Spleen (tissue), 11 donors: ENCODE data around the gene EXT2. TPM values are rescaled to one million over a fixed set of nuclear protein-coding genes. Genes with fewer than 3 reads are reported as not detected.

Experiments
- DNase-seq: peaks from one replicate; pipeline ENCODE4 v3.0.0-alpha.2; 2020
- H3K27ac ChIP-seq, 8 donors: fragments of 200-600 bp; sonication (generic) in 7 of 8; 1 replicate in 4 of 8; 2 replicates in 4 of 8; pipeline versions ENCODE4 v1.5.0 to v1.8.0; 2016 to 2021; ENCODE audit warnings: inconsistent platforms in 4 of 8, mild to moderate bottlenecking in 4 of 8, moderate library complexity in 1 of 8
- H3K27me3 ChIP-seq, 7 donors: fragments of 200-600 bp; sonication (generic) in 6 of 7; replicated peaks in 1 of 7; 1 replicate in 4 of 7; 2 replicates in 3 of 7; pipeline versions ENCODE4 v1.5.0 to v1.8.0; 2016 to 2021; ENCODE audit warnings: inconsistent platforms in 3 of 7, mild to moderate bottlenecking in 1 of 7
- H3K36me3 ChIP-seq, 6 donors: fragments of 200-600 bp; sonication (generic) in 5 of 6; 1 replicate in 4 of 6; 2 replicates in 2 of 6; pipeline versions ENCODE4 v1.5.0 to v1.8.0; 2016 to 2021; ENCODE audit warnings: inconsistent platforms in 2 of 6
- H3K4me1 ChIP-seq, 6 donors: fragments of 200-600 bp; sonication (generic) in 5 of 6; 1 replicate in 3 of 6; 2 replicates in 3 of 6; pipeline versions ENCODE4 v1.5.0 to v1.8.0; 2016 to 2021; ENCODE audit warnings: inconsistent platforms in 3 of 6
- H3K4me3 ChIP-seq, 8 donors: fragments of 200-600 bp; sonication (generic) in 7 of 8; 1 replicate in 4 of 8; 2 replicates in 4 of 8; pipeline versions ENCODE4 v1.5.0 to v1.8.0; 2016 to 2021; ENCODE audit warnings: inconsistent platforms in 4 of 8, mild to moderate bottlenecking in 4 of 8, moderate library complexity in 2 of 8
- H3K9me3 ChIP-seq, 8 donors: fragments of 200-600 bp; sonication (generic) in 7 of 8; 1 replicate in 4 of 8; 2 replicates in 4 of 8; pipeline versions ENCODE4 v1.5.0 to v1.8.0; 2016 to 2021; ENCODE audit warnings: inconsistent platforms in 4 of 8
- POLR2A ChIP-seq, 3 donors: fragments of 450-650 bp; IDR thresholded peaks; one replicate each; pipeline ENCODE4 v1.5.1; 2017; ENCODE audit warnings: antibody characterized with exemption in 3 of 3, mild to moderate bottlenecking in 1 of 3
- POLR2AphosphoS5 ChIP-seq, 3 donors: sonication (generic); formaldehyde crosslinking; IDR thresholded peaks; one replicate each; pipeline ENCODE4 v1.5.1; 2017; ENCODE audit warnings: antibody characterized with exemption in 3 of 3
- WGBS, 5 donors: extraction: QIAGEN DNeasy Blood & Tissue Kit in 3 of 5; methylation state at CpG; one replicate each; pipeline versions ENCODE4 v1.1.5 to v1.1.7; 2013 to 2018; 5-methylcytosine and 5-hydroxymethylcytosine counted together
- intact Hi-C: fragments of 100-400 bp; cut with DNase I; formaldehyde crosslinking; loops from one replicate; pipeline ENCODE4 v1.15.0; 2023; ENCODE audit warnings: low total_unique reads
- polyA plus RNA-seq, 3 donors: library from polyadenylated mRNA; stranded (reverse); fragments of 200-250 nt; gene quantifications; one replicate each; pipeline ENCODE4 v1.2.1, GENCODE V29; 2013
- total RNA-seq, 7 donors: library from RNA; depleted of rRNA in 3 of 7; stranded (reverse); fragments of >200 nt in 3 of 7; fragmentation: NEBNext Ultra II Directional in 4 of 7; extraction: Animal tissue kit (Norgen Biotek cat#: 25700) in 4 of 7; gene quantifications; one replicate each; pipeline versions ENCODE4 v1.1.0 to v1.2.1, GENCODE V29; 2016 to 2021
- TF ChIP-seq, protein P1 (sequence below), 11 experiments: fragments of 200-600 bp in 7 of 11; fragments of 450-650 bp in 4 of 11; sonication (generic) in 4 of 11; IDR thresholded peaks in 8 of 11; conservative IDR thresholded peaks in 3 of 11; 1 replicate in 7 of 11; 2 replicates in 4 of 11; pipeline versions ENCODE4 v1.4.0 to v1.8.0; 2016 to 2021; ENCODE audit warnings: antibody characterized with exemption in 11 of 11, inconsistent platforms in 4 of 11, mild to moderate bottlenecking in 1 of 11
- donor health status: healthy with polysubstance abuse.
- donor health status: DM: no; HTN: no; CAD: no; lungs with moderate emphysema.
- donor health status: DM: no; HTN: no; CAD: no.
- donor health status: Bipolar disorder and iron deficiency.
- donor health status: healthy.
- donor health status: DM: no; HTN: no; CAD: no.
- donor health status: DM: yes; HTN: yes; CAD: no.

EXT2 gene
- total and polyA plus RNA-seq, 10 donors = 10.0 to 60.1 (median 41.3) TPM

DNA sequence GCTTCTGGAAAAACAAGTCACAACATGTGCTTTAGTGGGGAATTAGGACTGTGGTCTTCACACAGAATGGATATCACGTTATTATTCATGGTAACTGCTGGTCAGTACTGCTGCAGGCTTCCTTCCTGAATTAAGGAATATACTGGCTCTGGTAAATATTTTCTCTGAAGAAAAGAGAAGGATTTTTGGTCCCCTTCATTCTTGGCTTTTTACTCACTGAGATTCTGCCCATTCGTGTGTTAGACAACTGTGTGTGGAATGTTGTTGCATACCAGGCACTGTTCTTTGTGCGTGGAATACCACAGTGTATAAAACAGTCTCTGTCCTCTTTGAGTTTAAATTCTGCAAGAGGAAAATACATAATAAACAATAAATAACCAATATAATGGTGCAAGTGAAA is 134.1 kb downstream of the EXT2 start:
- no peaks in the 10 kb centered on the region for H3K9me3 ChIP-seq
- no peak overlapping the region for H3K4me3 ChIP-seq
- H3K36me3 ChIP-seq = peaks cover 0 to 43% (median 3%) of the 10 kb centered on the region in 6 donors
- DNase-seq = no peak
- H3K4me1 ChIP-seq = no peaks in the 10 kb centered on the region
- H3K27ac ChIP-seq = no peak overlapping the region
- intact Hi-C loops = no loop called here
- 90 to 98% (median 93%) methylated on average over 3 of the region's 3 CpGs for WGBS, 5 donors
- no peaks in the 10 kb centered on the region for H3K27me3 ChIP-seq
- TF ChIP-seq POLR2AphosphoS5 (IDR thresholded peaks at IDR 0.05) (no peak), POLR2A (IDR thresholded peaks at IDR 0.05) (no peak)
- TF ChIP-seq, protein P1, sequence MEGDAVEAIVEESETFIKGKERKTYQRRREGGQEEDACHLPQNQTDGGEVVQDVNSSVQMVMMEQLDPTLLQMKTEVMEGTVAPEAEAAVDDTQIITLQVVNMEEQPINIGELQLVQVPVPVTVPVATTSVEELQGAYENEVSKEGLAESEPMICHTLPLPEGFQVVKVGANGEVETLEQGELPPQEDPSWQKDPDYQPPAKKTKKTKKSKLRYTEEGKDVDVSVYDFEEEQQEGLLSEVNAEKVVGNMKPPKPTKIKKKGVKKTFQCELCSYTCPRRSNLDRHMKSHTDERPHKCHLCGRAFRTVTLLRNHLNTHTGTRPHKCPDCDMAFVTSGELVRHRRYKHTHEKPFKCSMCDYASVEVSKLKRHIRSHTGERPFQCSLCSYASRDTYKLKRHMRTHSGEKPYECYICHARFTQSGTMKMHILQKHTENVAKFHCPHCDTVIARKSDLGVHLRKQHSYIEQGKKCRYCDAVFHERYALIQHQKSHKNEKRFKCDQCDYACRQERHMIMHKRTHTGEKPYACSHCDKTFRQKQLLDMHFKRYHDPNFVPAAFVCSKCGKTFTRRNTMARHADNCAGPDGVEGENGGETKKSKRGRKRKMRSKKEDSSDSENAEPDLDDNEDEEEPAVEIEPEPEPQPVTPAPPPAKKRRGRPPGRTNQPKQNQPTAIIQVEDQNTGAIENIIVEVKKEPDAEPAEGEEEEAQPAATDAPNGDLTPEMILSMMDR (IDR thresholded peaks at IDR 0.05 in 8 of 11, conservative IDR thresholded peaks at IDR 0.05 in 3 of 11) = no peak

DNA sequence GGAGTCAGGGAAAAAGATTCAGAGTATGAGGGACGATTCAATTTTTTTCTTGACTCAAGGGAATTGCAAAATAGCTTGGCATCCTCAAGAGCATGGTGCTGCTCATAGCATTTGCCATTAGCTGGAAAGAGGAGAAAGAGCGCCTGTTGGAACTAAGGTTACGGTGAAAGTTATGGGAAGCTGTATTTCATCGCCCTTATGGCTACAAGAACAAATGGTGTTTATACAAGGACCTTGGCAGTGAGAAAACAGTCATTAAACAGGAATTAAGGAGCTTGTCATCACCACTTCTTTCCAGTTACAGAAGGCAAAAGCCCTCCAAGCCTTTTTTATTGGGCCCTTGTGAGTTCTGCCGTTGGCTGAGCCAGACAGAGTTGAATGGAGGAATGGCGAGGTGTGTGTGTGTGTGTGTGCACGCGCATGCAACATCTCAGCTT is 140.3 kb downstream of the EXT2 start:
- intact Hi-C loops = no loop called here
- no peaks in the 10 kb centered on the region for H3K27me3 ChIP-seq
- WGBS, 5 donors = 92 to 96% (median 95%) methylated on average over 8 of the region's 8 CpGs
- no peak overlapping the region for H3K4me3 ChIP-seq
- H3K4me1 ChIP-seq = no peaks in the 10 kb centered on the region
- DNase-seq = no peak
- H3K9me3 ChIP-seq = no peaks in the 10 kb centered on the region
- peaks cover 0 to 81% (median 19%) of the 10 kb centered on the region in 6 donors for H3K36me3 ChIP-seq
- no peak overlapping the region for H3K27ac ChIP-seq
- TF ChIP-seq, protein P1 (IDR thresholded peaks at IDR 0.05 in 8 of 11, conservative IDR thresholded peaks at IDR 0.05 in 3 of 11) = no peak
- no peak for TF ChIP-seq POLR2AphosphoS5 (IDR thresholded peaks at IDR 0.05)
- no peak for TF ChIP-seq POLR2A (IDR thresholded peaks at IDR 0.05)

DNA sequence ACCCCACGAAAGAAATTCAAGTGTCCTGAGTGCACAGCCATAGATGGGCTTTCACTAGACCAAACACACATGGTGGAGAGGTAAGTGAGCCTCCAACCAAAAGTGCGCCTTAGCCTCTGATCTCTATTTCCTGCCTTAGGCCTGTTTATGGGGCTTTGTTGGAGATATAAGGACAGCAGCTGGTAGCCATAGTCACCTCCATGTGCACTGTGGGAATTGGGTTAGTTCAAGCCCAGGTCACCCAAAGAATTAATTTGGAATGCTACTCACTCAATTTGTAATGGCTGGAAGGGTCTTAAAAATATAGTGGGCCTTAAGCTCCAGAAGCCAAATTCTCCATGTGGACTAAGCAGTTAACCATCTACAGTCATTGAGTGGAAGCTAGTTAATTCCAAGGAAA is 140.8 kb downstream of the EXT2 start:
- no peaks in the 10 kb centered on the region for H3K4me1 ChIP-seq
- no peak for DNase-seq
- no peak overlapping the region for H3K4me3 ChIP-seq
- no peak overlapping the region for H3K27ac ChIP-seq
- 78 to 100% (median 97%) methylated on average over 2 of the region's 2 CpGs for WGBS, 5 donors
- TF ChIP-seq POLR2AphosphoS5 (IDR thresholded peaks at IDR 0.05) (no peak), POLR2A (IDR thresholded peaks at IDR 0.05) (no peak)
- TF ChIP-seq, protein P1 (IDR thresholded peaks at IDR 0.05 in 8 of 11, conservative IDR thresholded peaks at IDR 0.05 in 3 of 11) = no peak
- no peaks in the 10 kb centered on the region for H3K9me3 ChIP-seq
- peaks cover 0 to 86% (median 19%) of the 10 kb centered on the region in 6 donors for H3K36me3 ChIP-seq
- intact Hi-C loops = no loop called here
- no peaks in the 10 kb centered on the region for H3K27me3 ChIP-seq

DNA sequence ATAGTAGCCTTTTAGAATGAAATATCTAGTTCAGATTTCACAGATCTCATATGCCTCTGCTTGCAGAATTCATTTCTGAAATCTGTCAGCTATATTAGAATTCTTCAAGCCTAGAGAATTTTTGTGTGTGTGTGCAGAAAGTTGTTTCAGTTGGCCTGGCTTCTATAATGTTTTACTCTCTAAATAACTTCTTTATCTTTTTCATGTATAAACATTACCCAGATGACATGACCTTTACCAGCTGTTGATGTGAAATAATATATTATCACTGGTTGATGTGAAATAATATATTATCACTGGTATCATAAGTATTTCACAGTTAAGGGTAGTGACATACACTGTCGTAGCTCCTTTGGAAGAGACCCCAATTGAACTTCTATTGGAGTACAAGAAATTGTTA is 141.7 kb downstream of the EXT2 start:
- no peaks in the 10 kb centered on the region for H3K9me3 ChIP-seq
- no peaks in the 10 kb centered on the region for H3K27me3 ChIP-seq
- no peak overlapping the region for H3K27ac ChIP-seq
- intact Hi-C loops = no loop called here
- TF ChIP-seq, protein P1 (IDR thresholded peaks at IDR 0.05 in 8 of 11, conservative IDR thresholded peaks at IDR 0.05 in 3 of 11) = no peak
- TF ChIP-seq POLR2AphosphoS5 (IDR thresholded peaks at IDR 0.05) = no peak
- no peak for TF ChIP-seq POLR2A (IDR thresholded peaks at IDR 0.05)
- DNase-seq = no peak
- no peak overlapping the region for H3K4me3 ChIP-seq
- peaks cover 0 to 93% (median 19%) of the 10 kb centered on the region in 6 donors for H3K36me3 ChIP-seq
- WGBS, 5 donors = 89 to 100% (median 94%) methylated on average over 1 of the region's 1 CpG
- no peaks in the 10 kb centered on the region for H3K4me1 ChIP-seq
